K562 (cell line): Measurements from ENCODE around the gene ENPP7. TPM values are rescaled to one million over a fixed set of nuclear protein-coding genes. Genes with fewer than 3 reads are reported as not detected.

Experiments
- ATAC-seq: fragments of 200-7000 bp; cut with Tn5 transposase; 3 replicates; pipeline ENCODE4 v1.9.1; 2020; ENCODE audit warnings: moderate library complexity
- BruUV-seq: library from RNA; stranded (reverse); fragments of 400-500 nt; replicated peaks from 2 replicates; lab custom pipeline; 2021; lab: Mats Ljungman, UMichigan
- CTCF ChIA-PET: fragments of 300-600 bp; formaldehyde crosslinking; extraction: SDS; loops from one replicate; lab custom pipeline; 2021; ENCODE audit warnings: low intra/inter-chr PET ratio; lab: Yijun Ruan, JAX
- POLR2A ChIA-PET: fragments of 300-600, 350-650 bp; sonication (Branson Sonifier 250); formaldehyde crosslinking; extraction: SDS; loops from one replicate; lab custom pipeline; 2021; ENCODE audit warnings: antibody characterized with exemption, inconsistent platforms; lab: Yijun Ruan, JAX
- DNase-seq, 4 experiments: peaks; one replicate each; pipeline versions ENCODE4 v3.0.0 to v3.0.0-alpha.2; 2011 to 2018; ENCODE audit warnings: low spot score in 3 of 4, mixed read lengths in 3 of 4; ENCODE audit errors: extremely low read depth in 1 of 4
- FAIRE-seq: peaks from 2 replicates; lab custom pipeline; 2011; peaks lifted over from hg19 to GRCh38; lab: Jason Lieb, UNC
- H2AFZ ChIP-seq: 2 replicates; pipeline ENCODE4 v1.6.0; 2011; ENCODE audit warnings: low read depth, low read length, control low read depth, inconsistent platforms
- H3K27ac ChIP-seq: fragments of 200-600 bp; 3 replicates; pipeline ENCODE4 v1.8.0; 2011; ENCODE audit warnings: low read depth, mild to moderate bottlenecking, control low read depth, inconsistent platforms, low read length, moderate library complexity, mixed read lengths; ENCODE audit errors: extremely low read depth
- H3K27me3 ChIP-seq, 2 experiments: fragments of 300-600 bp in 1 of 2; 2 replicates in 1 of 2; 3 replicates in 1 of 2; pipeline versions ENCODE4 v1.6.0 to v1.8.0; 2011; ENCODE audit warnings: inconsistent platforms in 2 of 2, low read length in 2 of 2, mild to moderate bottlenecking in 1 of 2, mixed read lengths in 1 of 2, moderate library complexity in 1 of 2; ENCODE audit not compliant: control insufficient read depth in 2 of 2, insufficient read depth in 2 of 2
- H3K36me3 ChIP-seq: fragments of 300-600 bp; 3 replicates; pipeline ENCODE4 v1.8.0; 2011; ENCODE audit warnings: mild to moderate bottlenecking, low read length, inconsistent platforms; ENCODE audit not compliant: control insufficient read depth, insufficient read depth
- H3K4me1 ChIP-seq, 2 experiments: fragments of 200-600 bp in 1 of 2; replicated peaks in 1 of 2; 2 replicates in 1 of 2; 3 replicates in 1 of 2; pipeline versions ENCODE4 v1.5.1 to v1.8.0; 2011; ENCODE audit warnings: inconsistent platforms in 2 of 2, low read length in 2 of 2, mild to moderate bottlenecking in 1 of 2, mixed read lengths in 1 of 2, moderate library complexity in 1 of 2; ENCODE audit not compliant: control insufficient read depth in 2 of 2, insufficient read depth in 2 of 2
- H3K4me2 ChIP-seq: 2 replicates; pipeline ENCODE4 v1.6.1; 2011; ENCODE audit warnings: low read length, control low read depth, inconsistent platforms, mixed read lengths; ENCODE audit not compliant: insufficient read depth
- H3K4me3 ChIP-seq: fragments of 200-600 bp; sonication (generic), shearing (Covaris generic); 2 replicates; pipeline ENCODE4 v1.5.1; 2016; ENCODE audit warnings: control low read depth, inconsistent platforms
- H3K79me2 ChIP-seq: fragments of 200-600 bp; 3 replicates; pipeline ENCODE4 v1.8.0; 2011; ENCODE audit warnings: low read length, inconsistent platforms; ENCODE audit not compliant: control insufficient read depth, insufficient read depth
- H3K9ac ChIP-seq, 2 experiments: 2 replicates each; pipeline versions ENCODE4 v1.6.0 to v1.6.1; 2011; ENCODE audit warnings: low read depth in 2 of 2, low read length in 2 of 2, control low read depth in 1 of 2, inconsistent platforms in 1 of 2, mild to moderate bottlenecking in 1 of 2, mixed read lengths in 1 of 2; ENCODE audit not compliant: insufficient read depth in 1 of 2
- H3K9me1 ChIP-seq: one replicate; pipeline ENCODE4 v1.6.0; 2011; ENCODE audit warnings: inconsistent platforms, mild to moderate bottlenecking, low read length, moderate library complexity; ENCODE audit not compliant: control insufficient read depth, insufficient read depth
- H3K9me3 ChIP-seq: replicated peaks from 2 replicates; pipeline ENCODE4 v1.5.1; 2011; ENCODE audit warnings: low read depth, low read length, inconsistent platforms; ENCODE audit not compliant: control insufficient read depth, insufficient read depth
- H4K20me1 ChIP-seq: replicated peaks from 2 replicates; pipeline ENCODE4 v1.6.1; 2011; ENCODE audit warnings: low read length, inconsistent platforms, mixed read lengths; ENCODE audit not compliant: control insufficient read depth, insufficient read depth
- KLF13 ChIP-seq: fragments of 450-650 bp; IDR thresholded peaks from 2 replicates; pipeline ENCODE4 v1.6.1; 2016; ENCODE audit warnings: missing genetic modification characterization, low read depth, mild to moderate bottlenecking, missing compliant biosample characterization, moderate library complexity, borderline replicate concordance
- NRF1 ChIP-seq, 2 experiments: fragments of 450-650 bp; IDR thresholded peaks in 1 of 2; conservative IDR thresholded peaks in 1 of 2; 2 replicates each; pipeline ENCODE4 v1.6.1; 2014; ENCODE audit warnings: mild to moderate bottlenecking in 2 of 2
- SMAD1 ChIP-seq: fragments of 150-350 bp; IDR thresholded peaks from 2 replicates; pipeline ENCODE4 v1.6.1; 2014; ENCODE audit warnings: low read length, low read depth; ENCODE audit not compliant: partially characterized antibody
- ZNF696 ChIP-seq: fragments of 250-450 bp; sonication (Bioruptor Pico); conservative IDR thresholded peaks from 2 replicates; pipeline ENCODE4 v1.4.0; 2020; ENCODE audit warnings: mild to moderate bottlenecking, moderate library complexity
- WGBS: fragments of 100-300 bp; shearing (Covaris generic); methylation state at CpG from one replicate; pipeline ENCODE4 v1.1.6; 2016; ENCODE audit warnings: low coverage, mixed read lengths; ENCODE audit not compliant: insufficient coverage; ENCODE audit errors: missing lambda C conversion rate; 5-methylcytosine and 5-hydroxymethylcytosine counted together
- in situ Hi-C: fragments of 300-500 bp; cut with MboI; formaldehyde crosslinking; loops from 4 replicates; pipeline ENCODE4 v1.15.0; 2018; ENCODE audit warnings: inconsistent platforms, mixed read lengths
- intact Hi-C: fragments of 100-400 bp; cut with micrococcal nuclease; formaldehyde crosslinking; loops from 2 replicates; pipeline ENCODE4 v1.14.2; 2022
- polyA plus RNA-seq, 8 experiments: library from polyadenylated mRNA; depleted of rRNA in 4 of 8; stranded (reverse) in 5 of 8; unstranded in 3 of 8; fragments of >200 nt; fragmentation: Nextera tagmentation in 2 of 8; fragmentation: Illumina TruSeq in 1 of 8; extraction: Ambion mirVana in 2 of 8; extraction: Trizol in 1 of 8; gene quantifications; 2 replicates each; pipeline versions ENCODE4 v1.2.1 to v1.2.3, GENCODE V29; 2011 to 2014; ENCODE audit warnings: inconsistent platforms in 1 of 8, missing spikeins in 1 of 8
- total RNA-seq, 7 experiments: library from RNA; depleted of rRNA in 6 of 7; stranded (reverse); fragments of >200 nt in 6 of 7; fragmentation: Illumina TruSeq in 2 of 7; extraction: Trizol in 2 of 7; gene quantifications; 2 replicates each; pipeline versions ENCODE4 v1.2.1 to v1.2.3, GENCODE V29; 2011 to 2021; ENCODE audit warnings: low replicate concordance in 1 of 7
- TF ChIP-seq, protein P1 (sequence below), 2 experiments: fragments of 450-650 bp; conservative IDR thresholded peaks; 2 replicates each; pipeline ENCODE4 v1.6.1; 2017; ENCODE audit warnings: mild to moderate bottlenecking in 2 of 2, moderate library complexity in 2 of 2
- TF ChIP-seq, protein P2 (sequence below): fragments of 250-450 bp; sonication (Bioruptor Pico); IDR thresholded peaks from 2 replicates; pipeline ENCODE4 v1.8.0; 2022; ENCODE audit warnings: moderate library complexity, mild to moderate bottlenecking, inconsistent platforms
- TF ChIP-seq, protein P3 (sequence below), 2 experiments: fragments of 450-650 bp; formaldehyde crosslinking in 1 of 2; IDR thresholded peaks; 2 replicates each; pipeline versions ENCODE4 v1.4.0 to v1.6.1; 2014 to 2020; ENCODE audit warnings: mild to moderate bottlenecking in 2 of 2, borderline replicate concordance in 1 of 2, low read depth in 1 of 2

ENPP7 gene
- total and polyA plus RNA-seq, 9 of the 15 experiments (the other 6 are each of a cell fraction or from before 2014, with no cell fraction given) = not detected

DNA sequence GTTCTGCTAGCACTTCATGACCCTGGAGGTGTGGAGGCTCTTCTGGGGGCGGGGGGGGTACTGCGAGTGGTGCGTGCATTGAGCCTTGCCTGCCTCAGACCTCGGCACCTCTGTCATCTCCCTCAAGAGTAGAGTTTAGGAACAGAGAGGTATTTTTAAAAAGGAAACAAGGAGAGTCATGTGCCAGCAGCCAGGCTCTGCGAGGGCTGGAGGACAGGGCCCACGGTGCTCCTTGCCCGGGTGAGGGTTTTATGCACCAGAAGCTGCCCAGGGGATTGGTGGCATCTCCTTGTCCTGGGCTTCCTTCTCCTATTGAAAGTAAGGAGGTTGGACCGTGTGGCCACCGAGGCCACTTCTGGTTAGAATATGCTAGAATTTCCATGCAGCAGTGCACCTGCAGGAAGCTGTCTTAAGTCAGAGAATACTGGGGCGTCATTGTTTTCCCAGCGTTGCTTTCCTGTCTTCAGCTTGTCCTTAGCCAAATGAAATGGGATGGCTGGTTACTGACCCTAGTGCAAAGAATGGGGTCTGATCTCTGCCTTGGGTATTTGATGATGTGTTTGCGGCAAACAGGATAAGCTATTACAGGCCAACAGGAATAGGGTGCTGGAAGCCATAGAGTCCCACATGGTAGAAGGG is 50.4 kb downstream of the ENPP7 start:
- ATAC-seq (no peak), FAIRE-seq (no peak), DNase-seq (no peak)
- intact Hi-C loops (no loop called here), in situ Hi-C loops (no loop called here)
- Histone ChIP-seq H4K20me1 (no peaks in the 10 kb centered on the region), H3K9me3 (no peaks in the 10 kb centered on the region), H3K9ac (no peak overlapping the region; a peak in 1 of 4 replicates), H3K27me3 (no peaks in the 10 kb centered on the region), H3K79me2 (peaks cover 19% of the 10 kb centered on the region), H2AFZ (no peak overlapping the region), H3K4me1 (peaks cover 23 to 50% of the 10 kb centered on the region in 2 experiments), H3K4me2 (no peak overlapping the region), H3K36me3 (peaks cover 58% of the 10 kb centered on the region), H3K4me3 (no peak overlapping the region), H3K9me1 (no peaks in the 10 kb centered on the region), H3K27ac (no peak overlapping the region)
- no TSS peak for BruUV-seq
- ChIA-PET POLR2A (interaction anchor here (0.6 to 1.0 kb wide), 2 partner anchors 20 to 58 kb away, joined by 3 read pairs; no protein-coding TSS in a partner anchor), CTCF (no interaction called here)
- 90% methylated on average over 12 of the region's 12 CpGs for WGBS
- TF ChIP-seq, protein P1, sequence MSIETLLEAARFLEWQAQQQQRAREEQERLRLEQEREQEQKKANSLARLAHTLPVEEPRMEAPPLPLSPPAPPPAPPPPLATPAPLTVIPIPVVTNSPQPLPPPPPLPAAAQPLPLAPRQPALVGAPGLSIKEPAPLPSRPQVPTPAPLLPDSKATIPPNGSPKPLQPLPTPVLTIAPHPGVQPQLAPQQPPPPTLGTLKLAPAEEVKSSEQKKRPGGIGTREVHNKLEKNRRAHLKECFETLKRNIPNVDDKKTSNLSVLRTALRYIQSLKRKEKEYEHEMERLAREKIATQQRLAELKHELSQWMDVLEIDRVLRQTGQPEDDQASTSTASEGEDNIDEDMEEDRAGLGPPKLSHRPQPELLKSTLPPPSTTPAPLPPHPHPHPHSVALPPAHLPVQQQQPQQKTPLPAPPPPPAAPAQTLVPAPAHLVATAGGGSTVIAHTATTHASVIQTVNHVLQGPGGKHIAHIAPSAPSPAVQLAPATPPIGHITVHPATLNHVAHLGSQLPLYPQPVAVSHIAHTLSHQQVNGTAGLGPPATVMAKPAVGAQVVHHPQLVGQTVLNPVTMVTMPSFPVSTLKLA (conservative IDR thresholded peaks at IDR 0.05) = no peak
- no peak for TF ChIP-seq NRF1 (conservative IDR thresholded peaks at IDR 0.05 in 1 of 2, IDR thresholded peaks at IDR 0.05 in 1 of 2)
- TF ChIP-seq, protein P2, sequence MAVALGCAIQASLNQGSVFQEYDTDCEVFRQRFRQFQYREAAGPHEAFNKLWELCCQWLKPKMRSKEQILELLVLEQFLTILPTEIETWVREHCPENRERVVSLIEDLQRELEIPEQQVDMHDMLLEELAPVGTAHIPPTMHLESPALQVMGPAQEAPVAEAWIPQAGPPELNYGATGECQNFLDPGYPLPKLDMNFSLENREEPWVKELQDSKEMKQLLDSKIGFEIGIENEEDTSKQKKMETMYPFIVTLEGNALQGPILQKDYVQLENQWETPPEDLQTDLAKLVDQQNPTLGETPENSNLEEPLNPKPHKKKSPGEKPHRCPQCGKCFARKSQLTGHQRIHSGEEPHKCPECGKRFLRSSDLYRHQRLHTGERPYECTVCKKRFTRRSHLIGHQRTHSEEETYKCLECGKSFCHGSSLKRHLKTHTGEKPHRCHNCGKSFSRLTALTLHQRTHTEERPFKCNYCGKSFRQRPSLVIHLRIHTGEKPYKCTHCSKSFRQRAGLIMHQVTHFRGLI (CRISPR knock-in tag) = no peak
- TF ChIP-seq, protein P3, sequence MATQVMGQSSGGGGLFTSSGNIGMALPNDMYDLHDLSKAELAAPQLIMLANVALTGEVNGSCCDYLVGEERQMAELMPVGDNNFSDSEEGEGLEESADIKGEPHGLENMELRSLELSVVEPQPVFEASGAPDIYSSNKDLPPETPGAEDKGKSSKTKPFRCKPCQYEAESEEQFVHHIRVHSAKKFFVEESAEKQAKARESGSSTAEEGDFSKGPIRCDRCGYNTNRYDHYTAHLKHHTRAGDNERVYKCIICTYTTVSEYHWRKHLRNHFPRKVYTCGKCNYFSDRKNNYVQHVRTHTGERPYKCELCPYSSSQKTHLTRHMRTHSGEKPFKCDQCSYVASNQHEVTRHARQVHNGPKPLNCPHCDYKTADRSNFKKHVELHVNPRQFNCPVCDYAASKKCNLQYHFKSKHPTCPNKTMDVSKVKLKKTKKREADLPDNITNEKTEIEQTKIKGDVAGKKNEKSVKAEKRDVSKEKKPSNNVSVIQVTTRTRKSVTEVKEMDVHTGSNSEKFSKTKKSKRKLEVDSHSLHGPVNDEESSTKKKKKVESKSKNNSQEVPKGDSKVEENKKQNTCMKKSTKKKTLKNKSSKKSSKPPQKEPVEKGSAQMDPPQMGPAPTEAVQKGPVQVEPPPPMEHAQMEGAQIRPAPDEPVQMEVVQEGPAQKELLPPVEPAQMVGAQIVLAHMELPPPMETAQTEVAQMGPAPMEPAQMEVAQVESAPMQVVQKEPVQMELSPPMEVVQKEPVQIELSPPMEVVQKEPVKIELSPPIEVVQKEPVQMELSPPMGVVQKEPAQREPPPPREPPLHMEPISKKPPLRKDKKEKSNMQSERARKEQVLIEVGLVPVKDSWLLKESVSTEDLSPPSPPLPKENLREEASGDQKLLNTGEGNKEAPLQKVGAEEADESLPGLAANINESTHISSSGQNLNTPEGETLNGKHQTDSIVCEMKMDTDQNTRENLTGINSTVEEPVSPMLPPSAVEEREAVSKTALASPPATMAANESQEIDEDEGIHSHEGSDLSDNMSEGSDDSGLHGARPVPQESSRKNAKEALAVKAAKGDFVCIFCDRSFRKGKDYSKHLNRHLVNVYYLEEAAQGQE (IDR thresholded peaks at IDR 0.05; ENCODE audit: borderline replicate concordance) = no peak
- TF ChIP-seq, protein P3 (CRISPR knock-in tag; IDR thresholded peaks at IDR 0.05; ENCODE audit: low read depth) = no peak
- no peak for TF ChIP-seq SMAD1
- no peak for TF ChIP-seq KLF13 (tag)
- no peak for TF ChIP-seq ZNF696 (CRISPR knock-in tag)
